Epidermal melanocyte (primary cell): Measurements from ENCODE around the gene NTN1.
"Not testable (repeated sequence)": the region's sequence is repeated elsewhere in the genome, so short reads cannot be mapped to it uniquely, and the experiment has no call there.

ENCODE experiments used
- DNase-seq: peaks from one replicate; pipeline ENCODE4 v3.0.0; 2011; ENCODE audit warnings: low spot score; ENCODE audit not compliant: insufficient read length

The NTN1 gene

GRCh38 chr17:9121186-9121820, 100.0 kb downstream of the NTN1 start:
- DNase-seq: peak; percentile 1

- no peak for DNase-seq
Observed at GRCh38 chr17:9123594-9124553, 102.6 kb downstream of the NTN1 start.

- DNase-seq: no peak
Observed at GRCh38 chr17:9124554-9124935, 103.2 kb downstream of the NTN1 start.

- no peak for DNase-seq
Observed at GRCh38 chr17:9125722-9126121, 104.4 kb downstream of the NTN1 start.

- no peak for DNase-seq
Observed at GRCh38 chr17:9127340-9127739, 106.0 kb downstream of the NTN1 start.

- no peak for DNase-seq
Observed at GRCh38 chr17:9131371-9131770, 110.1 kb downstream of the NTN1 start.

- DNase-seq: no peak
Observed at GRCh38 chr17:9132291-9132690, 111.0 kb downstream of the NTN1 start.

GRCh38 chr17:9132944-9133610, 111.8 kb downstream of the NTN1 start:
- no peak for DNase-seq

GRCh38 chr17:9138161-9138717, 116.9 kb downstream of the NTN1 start:
- no peak for DNase-seq

- DNase-seq: no peak
Observed at GRCh38 chr17:9139695-9140094, 118.4 kb downstream of the NTN1 start.

- DNase-seq: no peak
Observed at GRCh38 chr17:9140550-9141424, 119.5 kb downstream of the NTN1 start.

- no peak for DNase-seq
Observed at GRCh38 chr17:9141425-9141753, 120.1 kb downstream of the NTN1 start.

- DNase-seq: no peak
Observed at GRCh38 chr17:9142772-9143494, 121.6 kb downstream of the NTN1 start.

- no peak for DNase-seq
Observed at GRCh38 chr17:9144502-9145249, 123.4 kb downstream of the NTN1 start.

- no peak for DNase-seq
Observed at GRCh38 chr17:9146064-9146463, 124.8 kb downstream of the NTN1 start.

GRCh38 chr17:9148905-9149525, 127.7 kb downstream of the NTN1 start:
- no peak for DNase-seq

- DNase-seq: no peak
Observed at GRCh38 chr17:9150446-9151090, 129.3 kb downstream of the NTN1 start.

GRCh38 chr17:9151091-9151490, 129.8 kb downstream of the NTN1 start:
- DNase-seq: no peak

GRCh38 chr17:9151740-9152139, 130.4 kb downstream of the NTN1 start:
- not testable (repeated sequence) for DNase-seq
